K562 (cell line): ENCODE results near the gene ADPRHL1. TPM values are rescaled to one million over a fixed set of nuclear protein-coding genes. Genes with fewer than 3 reads are reported as not detected.

Experiments used
- ATAC-seq: fragments of 200-7000 bp; cut with Tn5 transposase; 3 replicates; pipeline ENCODE4 v1.9.1; 2020; ENCODE audit warnings: moderate library complexity
- BruUV-seq: library from RNA; stranded (reverse); fragments of 400-500 nt; replicated peaks from 2 replicates; lab custom pipeline; 2021; lab: Mats Ljungman, UMichigan
- CTCF ChIA-PET: fragments of 300-600 bp; formaldehyde crosslinking; extraction: SDS; loops from one replicate; lab custom pipeline; 2021; ENCODE audit warnings: low intra/inter-chr PET ratio; lab: Yijun Ruan, JAX
- POLR2A ChIA-PET: fragments of 300-600, 350-650 bp; sonication (Branson Sonifier 250); formaldehyde crosslinking; extraction: SDS; loops from one replicate; lab custom pipeline; 2021; ENCODE audit warnings: antibody characterized with exemption, inconsistent platforms; lab: Yijun Ruan, JAX
- DNase-seq, 4 experiments: peaks; one replicate each; pipeline versions ENCODE4 v3.0.0 to v3.0.0-alpha.2; 2011 to 2018; ENCODE audit warnings: low spot score in 3 of 4, mixed read lengths in 3 of 4; ENCODE audit errors: extremely low read depth in 1 of 4
- FAIRE-seq: peaks from 2 replicates; lab custom pipeline; 2011; peaks lifted over from hg19 to GRCh38; lab: Jason Lieb, UNC
- H2AFZ ChIP-seq: 2 replicates; pipeline ENCODE4 v1.6.0; 2011; ENCODE audit warnings: low read depth, low read length, control low read depth, inconsistent platforms
- H3K27ac ChIP-seq: fragments of 200-600 bp; 3 replicates; pipeline ENCODE4 v1.8.0; 2011; ENCODE audit warnings: low read depth, mild to moderate bottlenecking, control low read depth, inconsistent platforms, low read length, moderate library complexity, mixed read lengths; ENCODE audit errors: extremely low read depth
- H3K27me3 ChIP-seq, 2 experiments: fragments of 300-600 bp in 1 of 2; 2 replicates in 1 of 2; 3 replicates in 1 of 2; pipeline versions ENCODE4 v1.6.0 to v1.8.0; 2011; ENCODE audit warnings: inconsistent platforms in 2 of 2, low read length in 2 of 2, mild to moderate bottlenecking in 1 of 2, mixed read lengths in 1 of 2, moderate library complexity in 1 of 2; ENCODE audit not compliant: control insufficient read depth in 2 of 2, insufficient read depth in 2 of 2
- H3K36me3 ChIP-seq: fragments of 300-600 bp; 3 replicates; pipeline ENCODE4 v1.8.0; 2011; ENCODE audit warnings: mild to moderate bottlenecking, low read length, inconsistent platforms; ENCODE audit not compliant: control insufficient read depth, insufficient read depth
- H3K4me1 ChIP-seq, 2 experiments: fragments of 200-600 bp in 1 of 2; replicated peaks in 1 of 2; 2 replicates in 1 of 2; 3 replicates in 1 of 2; pipeline versions ENCODE4 v1.5.1 to v1.8.0; 2011; ENCODE audit warnings: inconsistent platforms in 2 of 2, low read length in 2 of 2, mild to moderate bottlenecking in 1 of 2, mixed read lengths in 1 of 2, moderate library complexity in 1 of 2; ENCODE audit not compliant: control insufficient read depth in 2 of 2, insufficient read depth in 2 of 2
- H3K4me2 ChIP-seq: 2 replicates; pipeline ENCODE4 v1.6.1; 2011; ENCODE audit warnings: low read length, control low read depth, inconsistent platforms, mixed read lengths; ENCODE audit not compliant: insufficient read depth
- H3K4me3 ChIP-seq: fragments of 200-600 bp; sonication (generic), shearing (Covaris generic); 2 replicates; pipeline ENCODE4 v1.5.1; 2016; ENCODE audit warnings: control low read depth, inconsistent platforms
- H3K79me2 ChIP-seq: fragments of 200-600 bp; 3 replicates; pipeline ENCODE4 v1.8.0; 2011; ENCODE audit warnings: low read length, inconsistent platforms; ENCODE audit not compliant: control insufficient read depth, insufficient read depth
- H3K9ac ChIP-seq, 2 experiments: 2 replicates each; pipeline versions ENCODE4 v1.6.0 to v1.6.1; 2011; ENCODE audit warnings: low read depth in 2 of 2, low read length in 2 of 2, control low read depth in 1 of 2, inconsistent platforms in 1 of 2, mild to moderate bottlenecking in 1 of 2, mixed read lengths in 1 of 2; ENCODE audit not compliant: insufficient read depth in 1 of 2
- H3K9me1 ChIP-seq: one replicate; pipeline ENCODE4 v1.6.0; 2011; ENCODE audit warnings: inconsistent platforms, mild to moderate bottlenecking, low read length, moderate library complexity; ENCODE audit not compliant: control insufficient read depth, insufficient read depth
- H3K9me3 ChIP-seq: replicated peaks from 2 replicates; pipeline ENCODE4 v1.5.1; 2011; ENCODE audit warnings: low read depth, low read length, inconsistent platforms; ENCODE audit not compliant: control insufficient read depth, insufficient read depth
- H4K20me1 ChIP-seq: replicated peaks from 2 replicates; pipeline ENCODE4 v1.6.1; 2011; ENCODE audit warnings: low read length, inconsistent platforms, mixed read lengths; ENCODE audit not compliant: control insufficient read depth, insufficient read depth
- DEAF1 ChIP-seq: fragments of 450-650 bp; formaldehyde crosslinking; IDR thresholded peaks from 2 replicates; pipeline ENCODE4 v1.4.0; 2020; ENCODE audit warnings: mild to moderate bottlenecking, moderate library complexity
- ZBTB40 ChIP-seq, 2 experiments: fragments of 450-650 bp in 1 of 2; sonication (generic) in 1 of 2; formaldehyde crosslinking in 1 of 2; IDR thresholded peaks; 2 replicates each; pipeline versions ENCODE4 v1.7.1 to v1.9.0; 2016 to 2022; ENCODE audit warnings: inconsistent platforms in 1 of 2, mild to moderate bottlenecking in 1 of 2, missing genetic modification reagents in 1 of 2
- WGBS: fragments of 100-300 bp; shearing (Covaris generic); methylation state at CpG from one replicate; pipeline ENCODE4 v1.1.6; 2016; ENCODE audit warnings: low coverage, mixed read lengths; ENCODE audit not compliant: insufficient coverage; ENCODE audit errors: missing lambda C conversion rate; 5-methylcytosine and 5-hydroxymethylcytosine counted together
- in situ Hi-C: fragments of 300-500 bp; cut with MboI; formaldehyde crosslinking; loops from 4 replicates; pipeline ENCODE4 v1.15.0; 2018; ENCODE audit warnings: inconsistent platforms, mixed read lengths
- intact Hi-C: fragments of 100-400 bp; cut with micrococcal nuclease; formaldehyde crosslinking; loops from 2 replicates; pipeline ENCODE4 v1.14.2; 2022
- polyA plus RNA-seq, 8 experiments: library from polyadenylated mRNA; depleted of rRNA in 4 of 8; stranded (reverse) in 5 of 8; unstranded in 3 of 8; fragments of >200 nt; fragmentation: Nextera tagmentation in 2 of 8; fragmentation: Illumina TruSeq in 1 of 8; extraction: Ambion mirVana in 2 of 8; extraction: Trizol in 1 of 8; gene quantifications; 2 replicates each; pipeline versions ENCODE4 v1.2.1 to v1.2.3, GENCODE V29; 2011 to 2014; ENCODE audit warnings: inconsistent platforms in 1 of 8, missing spikeins in 1 of 8
- total RNA-seq, 7 experiments: library from RNA; depleted of rRNA in 6 of 7; stranded (reverse); fragments of >200 nt in 6 of 7; fragmentation: Illumina TruSeq in 2 of 7; extraction: Trizol in 2 of 7; gene quantifications; 2 replicates each; pipeline versions ENCODE4 v1.2.1 to v1.2.3, GENCODE V29; 2011 to 2021; ENCODE audit warnings: low replicate concordance in 1 of 7

Gene ADPRHL1
- total and polyA plus RNA-seq, 9 of the 15 experiments (the other 6 are each of a cell fraction or from before 2014, with no cell fraction given) = 0.06 to 0.76 (median 0.37) TPM; not detected in 1

GRCh38 chr13:113420232-113420631 is 33.1 kb downstream of the ADPRHL1 start:
- no peaks in the 10 kb centered on the region for H3K79me2 ChIP-seq
- peak overlapping the region in 1 of 2 experiments; percentile 81; a peak in 1 of 4 replicates for H3K9ac ChIP-seq
- in situ Hi-C loops = no loop called here
- no peaks in the 10 kb centered on the region for H3K9me1 ChIP-seq
- H3K4me2 ChIP-seq = peak overlapping the region; percentile 60
- intact Hi-C loops = no loop called here
- H3K27ac ChIP-seq = no peak overlapping the region; the same call in 2 of the 3 replicates
- FAIRE-seq = no peak
- peaks cover 7 to 26% of the 10 kb centered on the region in 2 experiments; a peak in 3 of 5 replicates for H3K4me1 ChIP-seq
- TF ChIP-seq DEAF1 (CRISPR knock-in tag) (no peak), ZBTB40 (IDR thresholded peaks at IDR 0.05) (0 out of 2 replicates have a peak, but pooled peaks have one; percentile 17), ZBTB40 (CRISPR knock-in tag; IDR thresholded peaks at IDR 0.05) (no peak)
- BruUV-seq = no TSS peak
- no peak for DNase-seq
- H3K36me3 ChIP-seq = no peaks in the 10 kb centered on the region
- H3K9me3 ChIP-seq = no peaks in the 10 kb centered on the region
- H4K20me1 ChIP-seq = no peaks in the 10 kb centered on the region
- peak overlapping the region; percentile 54 for H2AFZ ChIP-seq
- peaks cover 12 to 45% of the 10 kb centered on the region in 2 experiments; a peak in 4 of 5 replicates for H3K27me3 ChIP-seq
- ATAC-seq = 0 out of 3 replicates have a peak, but pooled peaks have one; percentile 12
- ChIA-PET CTCF (no interaction called here), POLR2A (no interaction called here)
- peak overlapping the region; percentile 7; the same call in 1 of the 2 replicates for H3K4me3 ChIP-seq
- WGBS = 17% methylated on average over 12 of the region's 15 CpGs
